Measurements from ENCODE around the gene SLC39A7. TPM values are rescaled to one million over a fixed set of nuclear protein-coding genes. Genes with fewer than 3 reads are reported as not detected.
A peak's percentile ranks its signal among the peaks of the same experiment; 100 is the strongest.

The SLC39A7 gene
- total RNA-seq, 1 experiment from 2014 or later: 128 TPM

DNA sequence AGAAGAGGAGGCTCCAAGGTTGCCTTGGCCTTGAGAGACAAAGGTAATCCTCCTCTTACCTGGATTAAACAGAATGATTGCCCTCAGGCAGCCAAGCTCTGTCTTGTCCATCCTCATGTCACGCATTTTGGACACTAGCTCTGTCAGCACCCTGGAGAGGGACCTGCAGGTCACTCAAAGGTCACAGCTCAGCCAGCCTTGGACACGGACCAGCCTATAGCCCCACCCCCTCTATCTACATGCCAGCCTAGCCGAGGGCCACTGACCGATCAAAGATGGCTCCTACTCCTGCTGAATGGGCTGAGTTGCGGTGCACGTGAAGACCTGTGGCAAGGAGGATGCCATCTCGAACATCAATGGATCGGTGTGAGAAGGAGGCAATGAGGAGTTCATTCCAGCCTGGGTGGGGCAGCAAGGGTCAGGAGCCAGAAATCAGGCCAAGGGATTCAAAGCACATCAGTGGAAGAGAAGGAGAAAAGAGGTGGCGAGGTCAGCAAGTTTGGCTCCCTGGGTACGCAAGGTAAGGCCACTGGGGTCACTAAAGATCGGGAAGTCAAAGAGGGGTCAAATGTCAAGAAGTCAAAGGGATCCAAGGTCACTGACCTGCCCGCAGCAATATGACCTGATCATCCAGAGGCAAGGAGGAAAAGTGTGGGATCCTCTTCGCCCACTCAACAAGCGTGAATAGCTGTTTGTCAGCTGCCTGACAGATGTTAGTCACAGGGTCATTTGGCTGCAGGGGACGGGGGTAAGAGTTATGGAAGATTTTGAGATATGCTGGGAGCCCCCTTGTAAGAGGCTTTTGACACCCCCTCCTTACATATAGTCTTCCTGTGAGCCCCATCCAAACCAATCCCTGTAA lies 5.1 kb upstream of the SLC39A7 start:
- peaks cover 5% of the 10 kb centered on the region; the same call in 1 of the 2 replicates for H4K20me1 ChIP-seq (ENCODE audit: low read length)
- no TSS peak for BruUV-seq (replicated peaks)

DNA sequence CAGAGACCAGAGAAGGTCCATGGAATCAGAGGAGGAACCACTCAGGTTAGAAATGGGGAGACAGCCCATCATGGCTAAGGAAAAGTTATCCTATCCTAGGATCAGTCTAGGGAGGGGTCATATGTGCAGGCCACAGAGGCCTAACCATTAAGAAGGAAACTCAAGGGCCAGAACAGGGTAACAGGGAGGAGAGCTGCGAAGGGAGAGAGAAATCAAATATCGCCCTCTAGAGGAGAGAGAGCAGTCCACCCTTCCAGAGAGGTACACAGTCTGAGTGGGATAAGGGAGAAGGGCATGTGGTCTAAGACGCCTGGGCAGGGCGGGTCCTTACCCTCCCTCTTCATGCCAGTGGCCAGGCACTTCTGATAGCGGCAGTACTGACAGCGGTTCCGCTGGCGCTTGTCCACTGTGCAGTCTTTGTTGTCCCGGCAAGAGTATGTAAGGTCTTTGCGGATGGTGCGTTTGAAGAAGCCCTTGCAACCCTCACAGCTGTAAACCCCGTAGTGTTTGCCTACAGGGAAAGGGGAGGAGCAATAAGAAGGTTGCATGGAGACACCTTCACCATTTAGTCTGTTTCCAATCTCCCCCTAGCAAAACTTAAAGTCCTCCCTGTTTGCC lies 3.1 kb upstream of the SLC39A7 start:
- intact Hi-C loops (cut with micrococcal nuclease): loop anchor here (5.0 kb wide), 1 partner anchor 35 kb away; no protein-coding TSS in a partner anchor
- H3K4me3 ChIP-seq (ENCODE audit: low read length): no peak overlapping the region
- CTCF ChIA-PET: interaction anchor here (0.6 to 1.2 kb wide), 2 partner anchors 49 to 51 kb away, joined by 3 to 5 read pairs; no protein-coding TSS in a partner anchor
- H3K79me2 ChIP-seq (ENCODE audit: low read length): peaks cover 47% of the 10 kb centered on the region
- H3K27me3 ChIP-seq (ENCODE audit: low read length): no peaks in the 10 kb centered on the region
- peak; percentile 73 for DNase-seq
- no peaks in the 10 kb centered on the region for H3K9me2 ChIP-seq (replicated peaks; ENCODE audit: low read length)
- no TSS peak for BruUV-seq (replicated peaks)
- peaks cover 34% of the 10 kb centered on the region for H3K36me3 ChIP-seq (ENCODE audit: low read depth, low read length)
- no peaks in the 10 kb centered on the region for H3K9me3 ChIP-seq (ENCODE audit: low read length)
- ATAC-seq: peak; percentile 50
- H3K9ac ChIP-seq (ENCODE audit: low read length): no peak overlapping the region
- TF ChIP-seq EZH2phosphoT487 (IDR thresholded peaks at IDR 0.05; ENCODE audit: borderline replicate concordance, low read length): no peak
- TF ChIP-seq, protein P1, sequence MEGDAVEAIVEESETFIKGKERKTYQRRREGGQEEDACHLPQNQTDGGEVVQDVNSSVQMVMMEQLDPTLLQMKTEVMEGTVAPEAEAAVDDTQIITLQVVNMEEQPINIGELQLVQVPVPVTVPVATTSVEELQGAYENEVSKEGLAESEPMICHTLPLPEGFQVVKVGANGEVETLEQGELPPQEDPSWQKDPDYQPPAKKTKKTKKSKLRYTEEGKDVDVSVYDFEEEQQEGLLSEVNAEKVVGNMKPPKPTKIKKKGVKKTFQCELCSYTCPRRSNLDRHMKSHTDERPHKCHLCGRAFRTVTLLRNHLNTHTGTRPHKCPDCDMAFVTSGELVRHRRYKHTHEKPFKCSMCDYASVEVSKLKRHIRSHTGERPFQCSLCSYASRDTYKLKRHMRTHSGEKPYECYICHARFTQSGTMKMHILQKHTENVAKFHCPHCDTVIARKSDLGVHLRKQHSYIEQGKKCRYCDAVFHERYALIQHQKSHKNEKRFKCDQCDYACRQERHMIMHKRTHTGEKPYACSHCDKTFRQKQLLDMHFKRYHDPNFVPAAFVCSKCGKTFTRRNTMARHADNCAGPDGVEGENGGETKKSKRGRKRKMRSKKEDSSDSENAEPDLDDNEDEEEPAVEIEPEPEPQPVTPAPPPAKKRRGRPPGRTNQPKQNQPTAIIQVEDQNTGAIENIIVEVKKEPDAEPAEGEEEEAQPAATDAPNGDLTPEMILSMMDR (conservative IDR thresholded peaks at IDR 0.05; ENCODE audit: low read depth, low read length): peak; percentile 82
- peaks cover 15% of the 10 kb centered on the region for H3K4me1 ChIP-seq (ENCODE audit: insufficient read depth, low read length)
- H4K20me1 ChIP-seq (ENCODE audit: low read length): peaks cover 5% of the 10 kb centered on the region; the same call in 1 of the 2 replicates
- no peaks in the 10 kb centered on the region for H3F3A ChIP-seq (ENCODE audit: low read length, unreplicated experiment)
- no peak overlapping the region for H3K4me2 ChIP-seq (ENCODE audit: low read length)
- POLR2A ChIA-PET (ENCODE audit: unreplicated experiment): interaction anchor here (0.6 kb wide), 1 partner anchor 44 kb away, joined by 4 read pairs; no protein-coding TSS in a partner anchor
- H3K27ac ChIP-seq (ENCODE audit: low read length): no peak overlapping the region
- H2AFZ ChIP-seq (ENCODE audit: low read length): no peak overlapping the region

More for the DNA sequence above, 5.1 kb upstream of the SLC39A7 start:
- H3K9me2 ChIP-seq (replicated peaks; ENCODE audit: low read length): no peaks in the 10 kb centered on the region
- H3K27me3 ChIP-seq (ENCODE audit: low read length): no peaks in the 10 kb centered on the region
- intact Hi-C loops (cut with micrococcal nuclease): loop anchor here (5.0 kb wide), 1 partner anchor 33 kb away; no protein-coding TSS in a partner anchor
- no peak overlapping the region for H2AFZ ChIP-seq (ENCODE audit: low read length)
- 0 out of 2 replicates have a peak, but pooled peaks cover 5% of the 10 kb centered on the region for H3K4me1 ChIP-seq (ENCODE audit: insufficient read depth, low read length)
- no peak overlapping the region for H3K4me3 ChIP-seq (ENCODE audit: low read length)
- no peaks in the 10 kb centered on the region for H3K9me3 ChIP-seq (ENCODE audit: low read length)
- H3F3A ChIP-seq (ENCODE audit: low read length, unreplicated experiment): no peaks in the 10 kb centered on the region
- DNase-seq (no peak), ATAC-seq (no peak)
- CTCF ChIA-PET: no interaction called here
- no peak overlapping the region for H3K27ac ChIP-seq (ENCODE audit: low read length)
- H3K4me2 ChIP-seq (ENCODE audit: low read length): no peak overlapping the region
- POLR2A ChIA-PET (ENCODE audit: unreplicated experiment): no interaction called here
- peaks cover 27% of the 10 kb centered on the region for H3K36me3 ChIP-seq (ENCODE audit: low read depth, low read length)
- H3K9ac ChIP-seq (ENCODE audit: low read length): no peak overlapping the region
- H3K79me2 ChIP-seq (ENCODE audit: low read length): peaks cover 29% of the 10 kb centered on the region
- TF ChIP-seq EZH2 (IDR thresholded peaks at IDR 0.05; ENCODE audit: low read length, unreplicated experiment): no peak
- TF ChIP-seq EZH2phosphoT487 (IDR thresholded peaks at IDR 0.05; ENCODE audit: borderline replicate concordance, low read length): no peak
- TF ChIP-seq, protein P1 (conservative IDR thresholded peaks at IDR 0.05; ENCODE audit: low read depth, low read length): no peak
